Adipocyte (in vitro differentiated cells): ENCODE results near the gene HS3ST3B1.

Experiments used
- DNase-seq: peaks from one replicate; pipeline ENCODE4 v3.0.0-alpha.2; 2015; ENCODE audit warnings: low read depth
- H3K27me3 ChIP-seq: replicated peaks from 2 replicates; pipeline ENCODE4 v1.7.0; 2013; ENCODE audit warnings: mild to moderate bottlenecking, low read length, moderate library complexity; ENCODE audit not compliant: control insufficient read depth, insufficient read depth
- H3K36me3 ChIP-seq: 2 replicates; pipeline ENCODE4 v1.7.0; 2013; ENCODE audit warnings: low read length, mild to moderate bottlenecking, moderate library complexity; ENCODE audit not compliant: control insufficient read depth, insufficient read depth, severe bottlenecking
- H3K4me1 ChIP-seq: 2 replicates; pipeline ENCODE4 v1.7.0; 2013; ENCODE audit warnings: mild to moderate bottlenecking, low read length, moderate library complexity; ENCODE audit not compliant: control insufficient read depth, insufficient read depth
- H3K4me3 ChIP-seq: 2 replicates; pipeline ENCODE4 v1.7.0; 2013; ENCODE audit warnings: mild to moderate bottlenecking, low read length, moderate library complexity
- H3K9ac ChIP-seq: 2 replicates; pipeline ENCODE4 v1.7.0; 2013; ENCODE audit warnings: mild to moderate bottlenecking, low read length, moderate library complexity
- H3K9me3 ChIP-seq: 2 replicates; pipeline ENCODE4 v1.7.0; 2013; ENCODE audit warnings: mild to moderate bottlenecking, low read length, moderate library complexity; ENCODE audit not compliant: control insufficient read depth

HS3ST3B1 gene

DNA sequence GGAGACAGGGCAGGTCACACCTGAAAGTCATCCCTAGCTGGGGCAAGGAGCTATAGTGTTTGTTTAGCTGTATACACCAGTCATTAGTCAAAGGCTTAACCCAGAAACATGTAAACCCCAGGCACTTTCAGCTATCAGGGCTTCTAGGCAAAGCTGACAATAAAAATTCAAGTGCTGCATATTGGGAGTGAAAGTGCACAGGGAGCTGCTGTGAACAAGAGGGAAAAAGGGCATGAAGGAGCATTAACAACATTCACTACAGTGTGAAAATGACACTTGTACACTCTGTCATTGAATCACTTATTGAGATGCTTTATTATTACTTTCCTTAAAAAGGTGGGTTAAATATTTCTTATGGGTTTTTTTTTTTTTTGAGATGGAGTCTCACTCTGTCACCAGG is 92.8 kb downstream of the HS3ST3B1 start:
- Histone ChIP-seq H3K4me1 (no peaks in the 10 kb centered on the region), H3K9ac (no peak overlapping the region), H3K9me3 (peaks cover 5% of the 10 kb centered on the region), H3K27me3 (no peaks in the 10 kb centered on the region), H3K4me3 (no peak overlapping the region), H3K36me3 (no peaks in the 10 kb centered on the region)
- DNase-seq = no peak

DNA sequence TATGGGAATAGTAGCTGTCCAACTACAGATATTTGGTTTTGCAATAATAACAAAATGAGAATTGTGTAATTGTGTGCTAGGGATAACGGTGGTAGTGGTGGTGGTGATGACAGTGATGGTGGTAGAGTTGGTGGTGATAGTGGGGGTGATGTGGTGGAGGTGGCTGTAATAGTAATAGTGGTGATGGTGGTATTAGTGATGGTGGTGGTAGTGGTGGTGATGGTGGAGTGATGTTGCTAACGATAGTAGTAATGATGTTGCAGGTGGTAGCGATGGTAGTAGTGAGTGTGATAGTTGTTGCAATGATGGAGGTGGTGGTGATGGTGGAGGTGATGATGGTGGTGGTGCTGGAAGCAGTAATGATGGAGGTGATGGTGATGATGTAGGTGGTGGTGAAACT is 94.4 kb downstream of the HS3ST3B1 start:
- H3K9me3 ChIP-seq = peaks cover 5% of the 10 kb centered on the region
- H3K27me3 ChIP-seq = no peaks in the 10 kb centered on the region
- no peak overlapping the region for H3K9ac ChIP-seq
- no peak for DNase-seq
- H3K4me1 ChIP-seq = no peaks in the 10 kb centered on the region
- no peak overlapping the region for H3K4me3 ChIP-seq
- no peaks in the 10 kb centered on the region for H3K36me3 ChIP-seq

DNA sequence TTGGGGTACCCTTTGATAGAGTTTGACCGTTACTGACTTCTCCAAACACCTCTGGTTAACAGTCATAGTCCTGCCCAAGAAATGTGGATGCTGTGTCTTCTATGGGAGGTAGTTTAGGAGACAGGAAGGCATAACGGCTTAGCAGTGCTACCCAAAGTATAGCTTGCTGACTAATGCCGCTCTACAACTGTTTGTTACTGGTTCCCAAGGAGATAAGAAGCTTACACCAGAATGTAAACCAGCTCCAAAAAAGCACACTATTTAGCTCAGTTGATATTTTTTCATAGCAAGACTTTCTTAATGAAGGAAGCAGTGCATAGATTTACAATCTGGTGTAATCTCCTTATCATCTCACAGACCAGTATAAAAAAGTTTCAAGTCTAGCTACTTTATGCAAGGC is 95.7 kb downstream of the HS3ST3B1 start:
- Histone ChIP-seq H3K4me1 (no peaks in the 10 kb centered on the region), H3K36me3 (no peaks in the 10 kb centered on the region), H3K27me3 (no peaks in the 10 kb centered on the region), H3K4me3 (no peak overlapping the region), H3K9me3 (peaks cover 4% of the 10 kb centered on the region), H3K9ac (no peak overlapping the region)
- DNase-seq = peak; percentile 24

- Histone ChIP-seq H3K27me3 (no peaks in the 10 kb centered on the region), H3K9ac (no peak overlapping the region), H3K4me3 (no peak overlapping the region), H3K36me3 (no peaks in the 10 kb centered on the region), H3K9me3 (no peaks in the 10 kb centered on the region), H3K4me1 (no peaks in the 10 kb centered on the region)
- DNase-seq = no peak
Measured at GRCh38 chr17:14398766-14399165, 97.9 kb downstream of the HS3ST3B1 start.
